ENCODE measurements around the gene YY1AP1.
"Not testable (repeated sequence)": the region's sequence is repeated elsewhere in the genome, so short reads cannot be mapped to it uniquely, and the experiment has no call there.

YY1AP1 gene

DNA sequence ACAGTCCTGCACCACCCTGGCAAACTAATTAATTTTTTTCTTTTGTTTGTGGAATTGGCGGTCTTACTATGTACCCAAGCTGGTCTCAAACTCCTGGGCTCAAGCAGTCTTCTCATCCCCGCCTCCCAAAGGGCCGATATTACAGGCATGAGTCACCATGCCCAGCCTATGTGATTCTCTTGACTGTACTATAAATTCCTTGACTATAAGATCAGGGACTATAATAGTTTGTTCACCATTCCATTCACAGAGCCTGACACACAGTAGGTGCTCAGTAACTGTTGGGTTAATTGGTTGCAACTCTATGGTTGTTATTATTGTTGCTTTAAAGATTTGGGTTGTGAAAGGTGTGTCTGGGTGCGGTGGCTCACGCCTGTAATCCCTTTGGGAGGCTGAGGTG is 17.6 kb upstream of the YY1AP1 start:
- no peaks in the 10 kb centered on the region for H3K9me3 ChIP-seq
- no peaks in the 10 kb centered on the region for H3K27me3 ChIP-seq
- no peak for TF ChIP-seq CTCF (IDR thresholded peaks at IDR 0.05)
- no peak overlapping the region for H3K27ac ChIP-seq
- H3K4me1 ChIP-seq (ENCODE audit: control insufficient read depth in 1 of 2, insufficient read depth in 1 of 2, low read depth in 1 of 2, low read length in 1 of 2): no peaks in the 10 kb centered on the region
- H3K4me3 ChIP-seq (ENCODE audit: low read depth in 1 of 2, low read length in 1 of 2): no peak overlapping the region
- no peaks in the 10 kb centered on the region for H3K36me3 ChIP-seq

GRCh38 chr1:155704414-155704813 is 15.8 kb upstream of the YY1AP1 start:
- not testable (repeated sequence) for H3K4me1 ChIP-seq (ENCODE audit: control insufficient read depth in 1 of 2, insufficient read depth in 1 of 2, low read depth in 1 of 2, low read length in 1 of 2); H3K27me3 ChIP-seq; H3K36me3 ChIP-seq; H3K4me3 ChIP-seq (ENCODE audit: low read depth in 1 of 2, low read length in 1 of 2); H3K9me3 ChIP-seq; H3K27ac ChIP-seq

DNA sequence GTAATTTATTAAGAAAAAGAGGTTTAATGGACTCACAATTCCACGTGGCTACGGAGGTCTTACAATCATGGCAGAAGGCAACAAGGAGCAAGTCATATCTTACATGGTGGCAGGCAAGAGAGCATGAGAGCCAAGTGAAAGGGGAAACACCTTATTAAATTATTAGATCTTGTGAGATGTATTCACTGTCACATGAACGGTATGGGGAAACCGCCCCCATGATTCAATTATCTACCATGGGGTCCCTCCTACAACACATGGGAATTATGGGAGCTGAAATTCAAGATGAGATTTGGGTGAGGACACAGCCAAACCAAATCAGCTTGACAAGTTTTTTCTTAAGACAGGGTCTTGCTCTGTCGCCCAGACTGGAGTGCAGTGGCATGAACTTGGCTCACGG is 14.6 kb upstream of the YY1AP1 start:
- Histone ChIP-seq H3K36me3 (no peaks in the 10 kb centered on the region), H3K4me3 (ENCODE audit: low read depth in 1 of 2, low read length in 1 of 2) (no peak overlapping the region), H3K4me1 (ENCODE audit: control insufficient read depth in 1 of 2, insufficient read depth in 1 of 2, low read depth in 1 of 2, low read length in 1 of 2) (no peaks in the 10 kb centered on the region), H3K27me3 (no peaks in the 10 kb centered on the region), H3K9me3 (no peaks in the 10 kb centered on the region), H3K27ac (no peak overlapping the region)
- no peak for TF ChIP-seq CTCF (IDR thresholded peaks at IDR 0.05)

DNA sequence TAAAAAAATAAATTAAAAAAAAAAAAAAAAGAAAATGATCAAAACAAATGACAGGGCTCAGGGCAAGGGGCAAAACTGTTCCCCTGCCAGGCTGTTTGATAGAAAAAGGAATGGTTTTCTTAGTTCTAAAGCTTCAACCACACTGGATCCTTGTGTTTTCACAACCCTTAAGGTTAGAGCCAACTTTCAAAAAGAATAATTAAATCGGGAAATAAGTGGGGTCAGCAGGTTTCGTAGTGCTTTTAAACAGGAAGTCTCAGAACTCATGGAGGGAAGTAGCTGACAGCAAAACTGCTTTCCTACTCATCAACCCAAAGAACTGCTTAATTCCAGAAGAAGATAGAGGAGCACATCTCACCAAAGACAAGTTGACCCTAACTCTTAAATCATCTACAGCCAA is 13.1 kb upstream of the YY1AP1 start:
- H3K9me3 ChIP-seq; H3K27me3 ChIP-seq; H3K27ac ChIP-seq; H3K4me3 ChIP-seq (ENCODE audit: low read depth in 1 of 2, low read length in 1 of 2); H3K36me3 ChIP-seq; H3K4me1 ChIP-seq (ENCODE audit: control insufficient read depth in 1 of 2, insufficient read depth in 1 of 2, low read depth in 1 of 2, low read length in 1 of 2): not testable (repeated sequence)

DNA sequence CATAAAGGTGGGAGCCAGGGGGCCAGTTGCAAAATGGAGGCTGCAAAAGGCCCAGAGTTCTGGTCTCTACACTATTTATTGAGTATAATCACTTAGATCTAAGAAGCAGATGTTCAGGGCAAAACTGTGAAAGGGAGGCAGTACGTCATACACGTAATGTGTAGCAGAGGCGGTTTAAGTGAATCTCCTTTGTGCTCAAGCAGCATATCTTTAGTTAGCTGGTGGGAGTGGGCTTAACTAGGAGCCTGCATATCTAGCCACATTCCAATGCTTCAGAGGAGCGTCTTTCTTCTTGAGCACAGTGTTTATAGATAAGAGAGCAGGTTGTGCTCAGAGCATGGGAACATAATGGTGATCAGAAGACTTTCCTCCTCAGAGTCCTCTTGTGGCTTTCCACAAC is 10.5 kb upstream of the YY1AP1 start:
- H3K27ac ChIP-seq; H3K4me1 ChIP-seq (ENCODE audit: control insufficient read depth in 1 of 2, insufficient read depth in 1 of 2, low read depth in 1 of 2, low read length in 1 of 2); H3K9me3 ChIP-seq; H3K4me3 ChIP-seq (ENCODE audit: low read depth in 1 of 2, low read length in 1 of 2); H3K36me3 ChIP-seq; H3K27me3 ChIP-seq: not testable (repeated sequence)

- no peaks in the 10 kb centered on the region for H3K36me3 ChIP-seq
- H3K27ac ChIP-seq: no peak overlapping the region
- no peak overlapping the region for H3K4me3 ChIP-seq (ENCODE audit: low read depth in 1 of 2, low read length in 1 of 2)
- H3K4me1 ChIP-seq (ENCODE audit: control insufficient read depth in 1 of 2, insufficient read depth in 1 of 2, low read depth in 1 of 2, low read length in 1 of 2): no peaks in the 10 kb centered on the region
- H3K9me3 ChIP-seq: no peaks in the 10 kb centered on the region
- no peaks in the 10 kb centered on the region for H3K27me3 ChIP-seq
- TF ChIP-seq CTCF (IDR thresholded peaks at IDR 0.05): no peak
Observed at GRCh38 chr1:155698382-155699038, 9.9 kb upstream of the YY1AP1 start.

DNA sequence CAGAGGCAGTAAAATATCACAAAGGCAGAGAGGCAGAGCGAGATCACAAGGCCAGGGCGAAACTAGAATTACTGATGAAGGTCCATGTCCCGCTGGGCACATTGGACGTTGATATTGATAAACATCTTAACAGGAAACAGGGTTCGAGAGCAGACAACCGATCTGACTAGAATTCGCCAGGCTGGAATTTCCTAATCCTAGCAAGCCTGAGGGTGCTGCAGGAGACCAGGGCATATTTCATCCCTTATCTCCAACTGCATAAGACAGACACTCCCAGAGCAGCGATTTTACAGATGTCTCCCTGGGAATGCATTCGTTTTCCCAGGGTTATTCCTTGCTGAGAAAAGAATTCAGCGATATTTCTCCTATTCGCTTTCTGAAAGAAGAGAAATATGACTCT is 9.0 kb upstream of the YY1AP1 start:
- H3K27me3 ChIP-seq; H3K27ac ChIP-seq; H3K4me3 ChIP-seq (ENCODE audit: low read depth in 1 of 2, low read length in 1 of 2); H3K36me3 ChIP-seq; H3K9me3 ChIP-seq; H3K4me1 ChIP-seq (ENCODE audit: control insufficient read depth in 1 of 2, insufficient read depth in 1 of 2, low read depth in 1 of 2, low read length in 1 of 2): not testable (repeated sequence)

GRCh38 chr1:155697046-155697445 is 8.5 kb upstream of the YY1AP1 start:
- Histone ChIP-seq H3K4me1 (ENCODE audit: control insufficient read depth in 1 of 2, insufficient read depth in 1 of 2, low read depth in 1 of 2, low read length in 1 of 2) (no peaks in the 10 kb centered on the region), H3K36me3 (no peaks in the 10 kb centered on the region), H3K27ac (no peak overlapping the region), H3K9me3 (no peaks in the 10 kb centered on the region), H3K27me3 (no peaks in the 10 kb centered on the region), H3K4me3 (ENCODE audit: low read depth in 1 of 2, low read length in 1 of 2) (no peak overlapping the region)
- TF ChIP-seq CTCF (IDR thresholded peaks at IDR 0.05): no peak
